Medulla oblongata (tissue), 1 donor: ENCODE measurements around the gene PAQR4.

Experiments used
- DNase-seq: peaks from one replicate; pipeline ENCODE4 v3.0.0-alpha.2; 2015; ENCODE audit errors: extremely low spot score

The PAQR4 gene

GRCh38 chr16:3021449-3022207, 52.5 kb downstream of the PAQR4 start:
- peak; percentile 61 for DNase-seq

- DNase-seq, result peak; percentile 55
Measured at GRCh38 chr16:3022208-3022683, 53.1 kb downstream of the PAQR4 start.

GRCh38 chr16:3022684-3023414, 53.7 kb downstream of the PAQR4 start:
- DNase-seq, result peak; percentile 25
